ENCODE measurements around the gene SRGAP3.

GRCh38 chr3:9180764-9181117 is 68.7 kb downstream of the SRGAP3 start:
- TF ChIP-seq, protein P1, sequence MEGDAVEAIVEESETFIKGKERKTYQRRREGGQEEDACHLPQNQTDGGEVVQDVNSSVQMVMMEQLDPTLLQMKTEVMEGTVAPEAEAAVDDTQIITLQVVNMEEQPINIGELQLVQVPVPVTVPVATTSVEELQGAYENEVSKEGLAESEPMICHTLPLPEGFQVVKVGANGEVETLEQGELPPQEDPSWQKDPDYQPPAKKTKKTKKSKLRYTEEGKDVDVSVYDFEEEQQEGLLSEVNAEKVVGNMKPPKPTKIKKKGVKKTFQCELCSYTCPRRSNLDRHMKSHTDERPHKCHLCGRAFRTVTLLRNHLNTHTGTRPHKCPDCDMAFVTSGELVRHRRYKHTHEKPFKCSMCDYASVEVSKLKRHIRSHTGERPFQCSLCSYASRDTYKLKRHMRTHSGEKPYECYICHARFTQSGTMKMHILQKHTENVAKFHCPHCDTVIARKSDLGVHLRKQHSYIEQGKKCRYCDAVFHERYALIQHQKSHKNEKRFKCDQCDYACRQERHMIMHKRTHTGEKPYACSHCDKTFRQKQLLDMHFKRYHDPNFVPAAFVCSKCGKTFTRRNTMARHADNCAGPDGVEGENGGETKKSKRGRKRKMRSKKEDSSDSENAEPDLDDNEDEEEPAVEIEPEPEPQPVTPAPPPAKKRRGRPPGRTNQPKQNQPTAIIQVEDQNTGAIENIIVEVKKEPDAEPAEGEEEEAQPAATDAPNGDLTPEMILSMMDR (IDR thresholded peaks at IDR 0.05; ENCODE audit: low read length), result no peak
- no peak for TF ChIP-seq EZH2 (IDR thresholded peaks at IDR 0.05; ENCODE audit: borderline replicate concordance, low read length)
